Loucy (cell line): ENCODE data around the gene TET3.

Experiments used
- CTCF ChIP-seq: fragments of 200-600 bp; sonication (generic); conservative IDR thresholded peaks from 2 replicates; pipeline ENCODE4 v1.5.1; 2014; ENCODE audit warnings: mild to moderate bottlenecking, antibody characterized with exemption, low read length
- EZH2phosphoT487 ChIP-seq: fragments of 200-600 bp; IDR thresholded peaks from 2 replicates; pipeline ENCODE4 v1.6.1; 2018; ENCODE audit warnings: antibody characterized with exemption, mild to moderate bottlenecking, moderate library complexity, borderline replicate concordance

GRCh38 chr2:73968357-73968937 lies 16.3 kb upstream of the TET3 start:
- TF ChIP-seq CTCF (no peak), EZH2phosphoT487 (no peak)
